K562 (cell line): ENCODE measurements around the gene S100A9. TPM values are rescaled to one million over a fixed set of nuclear protein-coding genes. Genes with fewer than 3 reads are reported as not detected.

ENCODE experiments used
- CEBPB ChIP-seq: fragments of 450-650 bp; IDR thresholded peaks from 2 replicates; pipeline ENCODE4 v1.6.1; 2016; ENCODE audit warnings: missing genetic modification characterization, missing compliant biosample characterization
- L3MBTL2 ChIP-seq: fragments of 450-650 bp; IDR thresholded peaks from 2 replicates; pipeline ENCODE4 v1.6.1; 2016; ENCODE audit warnings: mild to moderate bottlenecking, moderate library complexity
- NCOA1 ChIP-seq: fragments of 450-650 bp; IDR thresholded peaks from 2 replicates; pipeline ENCODE4 v1.6.1; 2016; ENCODE audit warnings: low read depth
- ZMIZ1 ChIP-seq, 2 experiments: fragments of 150-350 bp in 1 of 2; IDR thresholded peaks; 2 replicates each; pipeline ENCODE4 v1.6.1; 2012 to 2016; ENCODE audit warnings: low read depth in 2 of 2, low read length in 2 of 2, mild to moderate bottlenecking in 1 of 2, moderate library complexity in 1 of 2
- ZNF165 ChIP-seq: fragments of 250-450 bp; sonication (Bioruptor Pico); IDR thresholded peaks from 2 replicates; pipeline ENCODE4 v1.4.0; 2020; ENCODE audit warnings: borderline replicate concordance
- ZNF174 ChIP-seq: fragments of 250-450 bp; sonication (Bioruptor Pico); IDR thresholded peaks from 2 replicates; pipeline ENCODE4 v1.4.0; 2020; ENCODE audit warnings: mild to moderate bottlenecking
- polyA plus RNA-seq, 8 experiments: library from polyadenylated mRNA; depleted of rRNA in 4 of 8; stranded (reverse) in 5 of 8; unstranded in 3 of 8; fragments of >200 nt; fragmentation: Nextera tagmentation in 2 of 8; fragmentation: Illumina TruSeq in 1 of 8; extraction: Ambion mirVana in 2 of 8; extraction: Trizol in 1 of 8; gene quantifications; 2 replicates each; pipeline versions ENCODE4 v1.2.1 to v1.2.3, GENCODE V29; 2011 to 2014; ENCODE audit warnings: inconsistent platforms in 1 of 8, missing spikeins in 1 of 8
- total RNA-seq, 7 experiments: library from RNA; depleted of rRNA in 6 of 7; stranded (reverse); fragments of >200 nt in 6 of 7; fragmentation: Illumina TruSeq in 2 of 7; extraction: Trizol in 2 of 7; gene quantifications; 2 replicates each; pipeline versions ENCODE4 v1.2.1 to v1.2.3, GENCODE V29; 2011 to 2021; ENCODE audit warnings: low replicate concordance in 1 of 7
- TF ChIP-seq, protein P1 (sequence below), 3 experiments: IDR thresholded peaks in 2 of 3; conservative IDR thresholded peaks in 1 of 3; 2 replicates each; pipeline ENCODE4 v1.5.1; 2011 to 2012; ENCODE audit warnings: low read length in 3 of 3, mild to moderate bottlenecking in 3 of 3, control low read depth in 2 of 3, improper control_type of control experiment in 1 of 3, inconsistent platforms in 1 of 3, low read depth in 1 of 3, mixed read lengths in 1 of 3, moderate library complexity in 1 of 3; ENCODE audit not compliant: insufficient read depth in 2 of 3

Gene S100A9
- total and polyA plus RNA-seq, 9 of the 15 experiments (the other 6 are each of a cell fraction or from before 2014, with no cell fraction given), result 0.80 TPM; not detected in 8

DNA sequence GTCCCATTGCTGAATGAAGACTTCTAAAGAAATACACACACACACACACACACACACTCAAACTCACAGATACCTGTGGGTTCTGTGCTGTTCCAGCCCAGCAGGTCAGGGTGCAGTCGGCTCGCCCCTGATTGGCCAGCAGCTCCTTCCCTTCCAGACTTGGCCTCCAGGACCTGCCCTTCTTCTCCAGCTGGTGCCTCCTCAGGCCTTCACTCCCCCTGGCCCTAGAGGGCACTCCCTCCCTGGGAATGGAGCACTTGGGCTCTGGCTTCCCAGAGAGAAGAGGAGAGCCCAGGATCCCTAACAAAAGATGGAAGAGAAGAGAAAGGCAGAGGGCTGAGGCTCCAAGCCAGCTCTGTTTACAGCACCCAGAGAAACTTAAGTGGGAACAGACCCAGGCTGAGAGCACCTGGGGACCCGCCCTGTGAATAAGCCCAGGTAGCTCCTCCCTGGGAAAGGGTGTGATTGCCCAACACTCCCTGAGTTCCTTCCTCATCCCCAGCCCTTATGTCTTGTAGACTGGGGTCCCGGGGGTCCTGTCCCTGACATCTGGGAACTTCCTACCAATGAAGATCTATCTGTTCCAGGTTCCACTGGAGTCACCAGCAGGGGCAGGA lies 45.0 kb upstream of the S100A9 start, which contains the start of gene PGLYRP3 (continued):
- TF ChIP-seq CEBPB (tag) (peak; percentile 44; the same call in 1 of the 2 replicates), ZNF165 (no peak), ZNF174 (CRISPR knock-in tag) (no peak), L3MBTL2 (0 out of 2 replicates have a peak, but pooled peaks have one; percentile 17), NCOA1 (no peak), ZMIZ1 (IDR thresholded peaks at IDR 0.05; ENCODE audit: low read depth in 2 of 2, low read length in 2 of 2) (no peak)
- TF ChIP-seq, protein P1, sequence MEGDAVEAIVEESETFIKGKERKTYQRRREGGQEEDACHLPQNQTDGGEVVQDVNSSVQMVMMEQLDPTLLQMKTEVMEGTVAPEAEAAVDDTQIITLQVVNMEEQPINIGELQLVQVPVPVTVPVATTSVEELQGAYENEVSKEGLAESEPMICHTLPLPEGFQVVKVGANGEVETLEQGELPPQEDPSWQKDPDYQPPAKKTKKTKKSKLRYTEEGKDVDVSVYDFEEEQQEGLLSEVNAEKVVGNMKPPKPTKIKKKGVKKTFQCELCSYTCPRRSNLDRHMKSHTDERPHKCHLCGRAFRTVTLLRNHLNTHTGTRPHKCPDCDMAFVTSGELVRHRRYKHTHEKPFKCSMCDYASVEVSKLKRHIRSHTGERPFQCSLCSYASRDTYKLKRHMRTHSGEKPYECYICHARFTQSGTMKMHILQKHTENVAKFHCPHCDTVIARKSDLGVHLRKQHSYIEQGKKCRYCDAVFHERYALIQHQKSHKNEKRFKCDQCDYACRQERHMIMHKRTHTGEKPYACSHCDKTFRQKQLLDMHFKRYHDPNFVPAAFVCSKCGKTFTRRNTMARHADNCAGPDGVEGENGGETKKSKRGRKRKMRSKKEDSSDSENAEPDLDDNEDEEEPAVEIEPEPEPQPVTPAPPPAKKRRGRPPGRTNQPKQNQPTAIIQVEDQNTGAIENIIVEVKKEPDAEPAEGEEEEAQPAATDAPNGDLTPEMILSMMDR (IDR thresholded peaks at IDR 0.05 in 2 of 3, conservative IDR thresholded peaks at IDR 0.05 in 1 of 3; ENCODE audit: insufficient read depth in 2 of 3, low read depth in 1 of 3, low read length in 3 of 3), result peak; percentile 42 to 63 (median 52); a peak in 5 of 6 replicates
